ENCODE measurements around the gene FBXO15.

Gene FBXO15

GRCh38 chr18:74152857-74153256 lies 5.2 kb upstream of the FBXO15 start:
- no peak for DNase-seq

GRCh38 chr18:74152270-74152669 lies 4.6 kb upstream of the FBXO15 start:
- no peak for DNase-seq

GRCh38 chr18:74149878-74150277 lies 2.2 kb upstream of the FBXO15 start:
- DNase-seq = no peak

GRCh38 chr18:74148543-74149070 lies 973 bp upstream of the FBXO15 start:
- DNase-seq = no peak

GRCh38 chr18:74147491-74147778 lies 199 bp downstream of the FBXO15 start:
- no peak for DNase-seq

GRCh38 chr18:74146756-74147155 lies 878 bp downstream of the FBXO15 start:
- DNase-seq = no peak

GRCh38 chr18:74142252-74142651 lies 5.4 kb downstream of the FBXO15 start:
- no peak for DNase-seq

- DNase-seq = no peak
These were observed 6.0 kb downstream of the FBXO15 start for GRCh38 chr18:74141667-74142066.

- no peak for DNase-seq
These were observed 7.1 kb downstream of the FBXO15 start for GRCh38 chr18:74140582-74140981.

- DNase-seq = no peak
These were observed 7.7 kb downstream of the FBXO15 start for GRCh38 chr18:74139888-74140287.

- no peak for DNase-seq
These were observed 8.2 kb downstream of the FBXO15 start for GRCh38 chr18:74139411-74139810.

GRCh38 chr18:74137920-74138538 lies 9.6 kb downstream of the FBXO15 start:
- DNase-seq = no peak

GRCh38 chr18:74132201-74132600 lies 15.4 kb downstream of the FBXO15 start:
- DNase-seq = no peak

GRCh38 chr18:74131124-74131523 lies 16.5 kb downstream of the FBXO15 start:
- no peak for DNase-seq

- DNase-seq = no peak
These were observed 19.5 kb downstream of the FBXO15 start for GRCh38 chr18:74128159-74128558.

GRCh38 chr18:74126684-74127655 lies 20.7 kb downstream of the FBXO15 start:
- no peak for DNase-seq

- DNase-seq = no peak
These were observed 23.0 kb downstream of the FBXO15 start for GRCh38 chr18:74124642-74125041.

GRCh38 chr18:74123200-74123599 lies 24.4 kb downstream of the FBXO15 start:
- no peak for DNase-seq

- DNase-seq = no peak
These were observed 30.7 kb downstream of the FBXO15 start for GRCh38 chr18:74116633-74117554.

- DNase-seq = no peak
These were observed 32.6 kb downstream of the FBXO15 start for GRCh38 chr18:74115046-74115445.

- no peak for DNase-seq
These were observed 33.5 kb downstream of the FBXO15 start for GRCh38 chr18:74114116-74114515.

GRCh38 chr18:74113711-74114110 lies 33.9 kb downstream of the FBXO15 start:
- no peak for DNase-seq

- no peak for DNase-seq
These were observed 36.7 kb downstream of the FBXO15 start for GRCh38 chr18:74110976-74111375.
